Omental fat pad (tissue), 4 donors: ENCODE measurements around the gene ZBTB1. TPM values are rescaled to one million over a fixed set of nuclear protein-coding genes. Genes with fewer than 3 reads are reported as not detected.

Source experiments
- ATAC-seq: fragments of 150-250 bp; one replicate; pipeline ENCODE4 v1.9.1; 2016; ENCODE audit warnings: mild to moderate bottlenecking, moderate library complexity; ENCODE audit not compliant: low FRiP score
- DNase-seq: peaks from one replicate; pipeline ENCODE4 v3.0.0-alpha.2; 2019; ENCODE audit warnings: low spot score
- CTCF ChIP-seq, 3 donors: fragments of 450-650 bp; IDR thresholded peaks; one replicate each; pipeline ENCODE4 v1.5.1; 2016 to 2017; ENCODE audit warnings: antibody characterized with exemption in 3 of 3, mild to moderate bottlenecking in 3 of 3, moderate library complexity in 2 of 3
- total RNA-seq, 4 donors: library from RNA; depleted of rRNA; stranded (reverse); fragments of >200 nt; gene quantifications; one replicate each; pipeline ENCODE4 v1.1.0, GENCODE V29; 2016

The ZBTB1 gene
- total RNA-seq, 4 donors from 2014 or later = 35.9 to 54.2 (median 43.7) TPM

GRCh38 chr14:64522591-64523355 lies 18.2 kb downstream of the ZBTB1 start:
- no peak for ATAC-seq
- no peak for DNase-seq
- TF ChIP-seq CTCF (IDR thresholded peaks at IDR 0.05) = no peak

GRCh38 chr14:64525354-64525753 lies 20.8 kb downstream of the ZBTB1 start:
- no peak for TF ChIP-seq CTCF (IDR thresholded peaks at IDR 0.05)
- ATAC-seq (no peak), DNase-seq (no peak)

- ATAC-seq = no peak
- TF ChIP-seq CTCF (IDR thresholded peaks at IDR 0.05) = no peak
- DNase-seq = no peak
Measured at GRCh38 chr14:64531567-64531966, 27.0 kb downstream of the ZBTB1 start.

GRCh38 chr14:64536488-64537245 lies 32.1 kb downstream of the ZBTB1 start:
- TF ChIP-seq CTCF (IDR thresholded peaks at IDR 0.05) = no peak
- no peak for DNase-seq

GRCh38 chr14:64540208-64541202 lies 35.9 kb downstream of the ZBTB1 start, which contains the start of gene HSPA2:
Gene HSPA2, plus strand, starts transcription at chr14:64540741. Its CDS starts 109 bp downstream, at chr14:64540850.
- DNase-seq (peak; percentile 96), ATAC-seq (peak; percentile 98)
- TF ChIP-seq CTCF (IDR thresholded peaks at IDR 0.05) = peak in 1 of 3 donors; percentile 27

More at GRCh38 chr14:64536488-64537245, 32.1 kb downstream of the ZBTB1 start:
- no peak for ATAC-seq

- TF ChIP-seq CTCF (IDR thresholded peaks at IDR 0.05) = no peak
- DNase-seq = no peak
- ATAC-seq = no peak
Measured at GRCh38 chr14:64541261-64541971, 36.8 kb downstream of the ZBTB1 start.
